ENCODE results near the gene CIP2A.

Gene CIP2A

DNA sequence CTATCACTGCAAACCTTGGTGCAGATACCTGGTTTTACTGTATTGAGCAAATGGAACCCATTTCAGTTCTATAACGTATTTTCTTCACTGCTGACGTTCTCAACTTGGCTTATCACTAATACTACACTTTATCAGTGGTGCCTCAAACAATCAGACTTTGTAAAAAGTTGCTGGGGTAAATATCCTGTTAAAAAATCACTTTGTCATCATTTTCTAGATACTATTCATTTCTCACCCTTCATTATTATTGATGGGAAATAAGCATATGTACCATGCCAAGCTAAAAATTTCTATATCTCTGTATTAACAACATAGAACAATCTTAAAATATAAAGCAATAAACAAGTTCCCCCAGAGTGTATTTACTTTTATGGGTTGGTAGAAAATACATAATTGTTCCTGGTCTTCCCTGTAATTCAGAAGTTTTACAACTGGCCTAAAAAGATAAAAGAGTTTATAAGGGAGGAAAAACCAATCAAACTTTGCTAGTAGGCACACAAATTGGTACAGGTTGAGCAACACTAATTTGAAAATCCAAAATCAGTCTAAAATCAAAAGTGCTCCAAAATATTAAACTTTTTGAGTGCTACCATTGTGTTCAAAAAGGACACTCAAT, 33.2 kb downstream of the CIP2A start:
- DNase-seq: no peak

- DNase-seq: no peak
Measured at GRCh38 chr3:108554913-108555571, 34.2 kb downstream of the CIP2A start.

- DNase-seq: no peak
Measured at GRCh38 chr3:108554229-108554628, 35.0 kb downstream of the CIP2A start.

DNA sequence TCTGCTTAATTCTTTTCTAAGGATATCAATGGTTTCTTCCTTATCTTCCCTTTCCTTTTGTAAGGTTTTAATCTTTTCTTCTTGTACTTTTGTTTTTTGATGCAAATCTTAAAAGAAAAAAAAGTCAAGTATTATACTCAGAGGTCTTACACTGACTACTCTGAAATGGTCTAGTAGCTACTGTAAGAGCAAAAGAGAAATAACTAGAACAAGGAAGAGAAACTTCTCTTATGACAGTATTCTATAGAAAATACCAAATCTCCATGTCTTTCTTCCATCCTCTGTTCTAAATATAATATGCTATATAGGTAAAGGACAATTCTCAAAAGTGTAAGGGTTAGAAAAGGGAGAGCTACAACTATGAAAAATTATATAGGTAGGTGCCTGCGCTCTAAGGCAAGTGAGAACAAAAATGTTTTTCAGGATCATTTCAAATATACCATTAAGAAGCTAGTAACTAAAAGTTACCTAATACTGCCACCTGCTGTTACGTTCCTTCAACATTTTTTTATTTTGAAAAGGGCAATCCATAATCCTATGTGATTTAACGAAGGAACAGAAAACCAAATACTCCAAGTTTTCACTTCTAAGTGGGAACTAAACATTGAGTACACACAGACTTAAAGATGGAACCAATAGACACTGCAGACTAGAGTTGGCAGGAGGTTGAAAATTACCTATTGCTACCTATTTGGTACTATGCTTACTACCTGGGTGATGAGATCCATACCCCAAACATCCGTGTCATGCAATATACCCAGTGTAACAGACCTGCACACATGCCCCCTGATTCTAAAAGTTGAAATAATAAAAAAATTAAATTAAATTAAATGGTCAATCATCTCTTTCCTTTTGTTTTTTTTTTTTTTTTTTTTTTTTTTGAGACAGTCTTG, 36.7 kb downstream of the CIP2A start:
- DNase-seq: no peak

DNA sequence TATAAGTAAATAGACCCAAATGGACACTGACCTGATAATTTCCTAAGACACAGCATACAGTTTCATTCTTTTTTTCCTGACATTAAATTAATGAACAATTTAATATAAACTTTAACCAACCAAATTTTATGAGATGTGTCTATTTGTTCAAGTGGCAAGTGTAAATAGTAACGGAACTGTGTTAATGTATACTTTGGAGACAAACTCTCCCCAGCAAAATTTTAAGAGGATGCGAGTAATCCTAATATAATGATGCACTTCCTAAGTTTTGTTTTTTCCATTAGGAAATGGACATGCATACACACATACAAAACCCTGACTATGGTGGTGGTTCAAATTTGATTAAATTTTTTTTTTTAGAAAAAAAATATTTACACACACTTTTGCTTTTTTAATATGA, 40.4 kb downstream of the CIP2A start:
- DNase-seq: no peak

GRCh38 chr3:108548304-108548703, 40.9 kb downstream of the CIP2A start:
- no peak for DNase-seq

DNA sequence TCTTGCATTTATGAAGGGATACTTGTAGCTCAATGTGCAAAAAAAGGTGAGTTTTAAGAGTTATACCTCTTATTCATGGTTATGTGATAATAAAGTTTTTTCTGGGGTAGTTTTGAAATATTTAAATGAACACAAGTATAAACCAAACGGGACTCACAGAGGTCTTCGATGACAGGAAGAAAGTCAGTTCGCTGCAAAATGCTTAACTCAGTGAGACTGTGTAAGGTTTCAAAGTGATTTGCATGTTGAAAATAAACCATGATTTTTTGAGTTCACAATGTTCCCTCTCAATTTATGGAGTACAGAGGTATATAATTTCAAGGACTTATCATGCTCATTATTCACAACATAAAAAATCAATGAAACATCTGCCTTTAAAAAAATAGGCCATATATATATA, 42.5 kb downstream of the CIP2A start:
- no peak for DNase-seq

DNA sequence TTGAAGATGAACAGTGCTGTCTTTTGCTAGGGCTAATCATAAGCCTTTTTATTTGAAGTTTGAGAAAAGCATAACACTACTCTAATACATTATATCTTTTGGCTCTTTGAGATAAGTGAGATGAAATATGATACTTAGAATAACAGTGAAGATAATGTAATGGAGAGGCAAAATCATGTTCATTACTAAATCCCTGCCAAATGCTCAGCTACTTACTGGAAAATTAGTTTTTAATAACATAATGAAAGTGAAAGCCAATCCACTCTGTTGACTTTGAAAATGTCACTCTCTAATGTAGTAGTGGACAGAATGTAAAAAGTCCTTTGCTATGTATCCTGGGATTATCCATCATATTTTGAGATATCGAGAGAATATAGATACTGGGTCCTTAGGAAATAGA, 43.0 kb downstream of the CIP2A start:
- DNase-seq: no peak

GRCh38 chr3:108538083-108538482, 51.2 kb downstream of the CIP2A start:
- no peak for DNase-seq

DNA sequence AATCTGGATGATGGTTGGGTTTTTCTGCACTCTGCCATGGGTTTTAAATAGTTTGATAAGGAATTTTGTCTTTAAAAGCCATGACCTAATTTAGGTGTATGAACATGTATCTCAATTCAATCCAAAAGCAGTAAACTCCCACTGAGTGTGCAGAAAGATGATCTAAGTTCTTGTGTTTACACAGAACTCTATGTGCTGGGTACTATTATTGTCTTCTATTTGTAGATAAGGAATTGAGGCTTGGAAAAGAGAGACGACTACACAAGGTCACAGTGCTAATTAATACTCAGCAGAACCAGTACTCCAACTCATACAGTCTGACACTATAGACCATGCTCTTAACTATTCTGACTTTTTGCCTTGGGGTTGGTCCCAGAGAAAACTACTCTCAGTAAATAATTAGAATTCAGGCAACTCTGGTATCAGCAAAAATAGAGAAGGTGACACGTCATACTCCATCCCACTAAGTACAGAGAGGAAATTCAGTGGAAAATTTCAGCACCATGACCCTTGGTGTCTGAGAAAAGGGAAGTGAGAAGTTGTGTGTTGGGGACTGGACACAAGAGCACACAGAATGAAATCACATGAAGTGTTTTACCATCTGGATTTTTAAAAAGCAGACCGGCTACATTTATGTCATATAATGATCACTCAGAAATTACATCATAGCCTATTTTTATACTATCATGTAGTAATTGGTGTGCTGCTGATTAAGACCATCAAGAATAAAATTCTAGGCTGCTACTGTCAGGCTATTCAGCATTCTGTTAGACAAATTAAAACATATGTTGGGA, 60.6 kb downstream of the CIP2A start:
- DNase-seq: no peak

GRCh38 chr3:108527817-108528216, 61.4 kb downstream of the CIP2A start:
- no peak for DNase-seq

DNA sequence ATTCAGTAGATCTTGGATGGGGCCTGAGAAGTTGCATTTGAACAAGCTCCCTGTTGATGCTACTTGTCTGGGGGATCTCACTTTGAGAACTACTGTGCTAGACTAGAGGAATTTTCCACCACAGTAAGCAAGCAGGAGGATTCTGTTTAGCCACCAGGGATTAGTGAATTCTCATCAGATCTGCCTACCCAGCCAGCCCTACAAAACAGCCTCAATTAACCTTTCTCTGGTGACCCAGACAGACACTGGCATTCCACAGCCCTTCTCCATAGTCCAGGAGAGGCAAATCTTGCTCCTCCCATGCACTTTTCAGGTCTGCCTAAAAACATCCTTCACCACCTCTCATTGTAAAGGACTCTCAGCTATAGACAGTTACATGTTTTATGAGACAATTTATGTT, 62.1 kb downstream of the CIP2A start:
- DNase-seq: no peak

GRCh38 chr3:108525971-108526370, 63.3 kb downstream of the CIP2A start:
- no peak for DNase-seq

- no peak for DNase-seq
Measured at GRCh38 chr3:108525256-108525655, 64.0 kb downstream of the CIP2A start.

GRCh38 chr3:108524537-108524936, 64.7 kb downstream of the CIP2A start:
- no peak for DNase-seq

DNA sequence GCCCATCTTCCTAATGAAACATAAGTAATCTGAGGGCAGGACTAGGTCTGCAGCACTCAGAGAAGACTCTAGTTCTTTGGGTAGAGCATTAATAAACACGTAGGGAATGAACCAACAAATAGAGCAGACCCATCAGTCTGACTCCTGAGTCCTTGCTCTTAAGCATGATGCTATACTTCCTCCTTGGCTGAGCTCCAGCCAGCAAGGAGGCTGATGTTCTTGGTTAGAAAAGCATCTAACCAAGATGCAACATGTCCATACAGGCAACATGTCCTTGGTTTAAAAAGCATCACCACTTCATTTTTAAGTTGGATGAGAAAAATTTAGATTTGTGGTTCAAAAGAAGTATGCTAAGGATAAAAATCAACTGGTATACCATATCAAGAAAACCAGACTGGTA, 70.3 kb downstream of the CIP2A start:
- DNase-seq: no peak

- no peak for DNase-seq
Measured at GRCh38 chr3:108516881-108517280, 72.4 kb downstream of the CIP2A start.

DNA sequence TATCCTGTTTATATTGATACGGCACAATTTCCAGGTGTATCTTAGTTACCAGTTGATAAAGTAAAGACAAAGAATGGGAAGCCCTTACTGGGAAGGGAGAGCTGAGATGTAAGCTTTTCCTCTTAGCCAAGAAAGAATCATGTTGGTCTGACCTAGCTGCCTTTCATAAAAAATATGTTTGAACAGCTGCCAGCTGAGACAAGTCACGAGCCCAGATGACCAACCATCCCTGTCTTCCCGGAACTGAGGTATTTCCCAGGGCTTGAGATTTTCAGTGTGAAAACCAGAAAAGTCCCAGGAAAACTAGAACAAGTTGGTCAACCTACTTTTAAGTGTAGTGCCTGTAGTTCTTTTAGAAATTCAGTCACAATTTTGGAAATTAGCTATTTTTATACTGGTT, 75.3 kb downstream of the CIP2A start:
- DNase-seq: no peak

DNA sequence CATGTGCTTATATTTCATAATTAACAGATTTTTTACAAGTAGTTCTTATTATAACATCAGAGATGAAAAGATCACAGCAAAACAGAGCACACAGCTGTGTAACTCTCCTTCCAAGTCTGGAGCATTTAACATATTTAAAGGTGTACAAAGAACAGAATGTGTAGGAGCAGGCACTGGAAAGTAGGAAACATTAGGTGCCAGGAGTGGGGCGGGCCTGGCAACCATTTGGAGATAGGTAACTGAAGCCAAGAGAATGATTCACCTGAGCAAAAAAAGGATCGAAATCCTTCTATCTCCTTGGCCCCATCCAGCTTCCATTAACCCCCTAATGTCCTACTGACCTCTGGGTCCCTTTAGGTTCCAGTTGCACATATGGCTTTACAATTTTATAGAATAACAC, 76.6 kb downstream of the CIP2A start:
- DNase-seq: no peak

DNA sequence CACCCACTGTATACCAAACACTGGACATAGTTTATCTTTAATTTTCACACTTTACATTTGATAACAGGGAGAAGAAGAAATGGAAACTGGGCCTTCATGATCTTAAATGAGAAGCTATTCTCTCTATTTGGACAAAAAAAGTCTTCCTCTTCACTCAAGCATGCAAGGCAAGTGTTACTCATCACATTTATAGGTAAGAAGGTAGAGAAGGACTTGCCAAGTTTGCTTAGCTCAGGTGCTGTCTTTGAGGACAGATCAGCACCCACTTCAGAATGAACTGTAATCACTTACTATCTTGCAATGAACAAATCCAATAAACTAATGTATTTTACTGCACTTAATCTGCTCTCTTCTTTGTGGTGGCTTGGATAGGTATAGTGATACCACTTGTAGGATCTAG, 77.7 kb downstream of the CIP2A start:
- no peak for DNase-seq

GRCh38 chr3:108511055-108511454, 78.2 kb downstream of the CIP2A start:
- no peak for DNase-seq

DNA sequence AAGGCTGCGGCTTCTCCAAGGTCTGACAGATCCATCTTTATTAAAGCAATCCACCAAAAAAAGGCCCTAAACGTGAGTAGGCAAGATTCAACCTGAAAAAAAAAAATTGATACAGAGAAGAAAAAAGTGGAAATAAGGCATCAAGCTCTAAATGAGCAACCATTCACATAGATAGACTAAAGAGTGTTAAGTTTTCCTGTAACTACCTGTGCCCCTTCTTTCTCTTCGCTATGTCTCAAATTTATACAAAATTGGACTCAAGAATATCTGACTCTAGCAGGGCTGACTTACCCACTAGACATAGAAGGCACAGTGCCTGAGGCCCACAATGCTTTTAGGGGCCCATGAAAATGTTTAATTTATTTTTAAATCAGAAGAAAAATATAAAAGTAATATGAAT, 78.7 kb downstream of the CIP2A start, which contains the start of gene MYH15:
TSS of gene MYH15 (minus strand) at position 101 of the 400 bp plus-strand sequence. CDS start at position 35, 66 bp downstream.
- DNase-seq: no peak

GRCh38 chr3:108509871-108510270, 79.4 kb downstream of the CIP2A start:
- DNase-seq: no peak
